Measurements from ENCODE around the gene DKKL1.
A peak's percentile ranks its signal among the peaks of the same experiment; 100 is the strongest.
"Not testable (repeated sequence)": the region's sequence is repeated elsewhere in the genome, so short reads cannot be mapped to it uniquely, and the experiment has no call there.

DKKL1 gene

GRCh38 chr19:49363268-49364082 lies at the start of gene DKKL1:
DKKL1 (plus strand) TSS chr19:49363877; CDS start chr19:49363999, 122 bp downstream.
- DNase-seq (ENCODE audit: low read depth, low spot score): peak; percentile 93

- no peak for DNase-seq (ENCODE audit: low read depth, low spot score)
Observed at GRCh38 chr19:49315111-49315510, 48.6 kb upstream of the DKKL1 start.

GRCh38 chr19:49316284-49316683 lies 47.4 kb upstream of the DKKL1 start:
- DNase-seq (ENCODE audit: low read depth, low spot score): no peak

- DNase-seq (ENCODE audit: low read depth, low spot score): no peak
Observed at GRCh38 chr19:49318296-49318695, 45.4 kb upstream of the DKKL1 start.

GRCh38 chr19:49324801-49325576 lies 38.7 kb upstream of the DKKL1 start, which contains the start of gene SLC6A16:
SLC6A16 (minus strand) TSS chr19:49325191; CDS start chr19:49311347, 13,844 bp downstream.
- no peak for DNase-seq (ENCODE audit: low read depth, low spot score)

GRCh38 chr19:49325756-49326155 lies 37.9 kb upstream of the DKKL1 start:
- DNase-seq (ENCODE audit: low read depth, low spot score): not testable (repeated sequence)

- DNase-seq (ENCODE audit: low read depth, low spot score): no peak
Observed at GRCh38 chr19:49326165-49326704, 37.4 kb upstream of the DKKL1 start.

- DNase-seq (ENCODE audit: low read depth, low spot score): no peak
Observed at GRCh38 chr19:49327878-49328544, 35.7 kb upstream of the DKKL1 start.

- DNase-seq (ENCODE audit: low read depth, low spot score): no peak
Observed at GRCh38 chr19:49328741-49329140, 34.9 kb upstream of the DKKL1 start.

GRCh38 chr19:49331187-49331586 lies 32.5 kb upstream of the DKKL1 start:
- DNase-seq (ENCODE audit: low read depth, low spot score): not testable (repeated sequence)

- DNase-seq (ENCODE audit: low read depth, low spot score): no peak
Observed at GRCh38 chr19:49331616-49332055, 32.0 kb upstream of the DKKL1 start.

GRCh38 chr19:49332691-49333417 lies 30.8 kb upstream of the DKKL1 start:
- DNase-seq (ENCODE audit: low read depth, low spot score): not testable (repeated sequence)

GRCh38 chr19:49333418-49333805 lies 30.3 kb upstream of the DKKL1 start:
- DNase-seq (ENCODE audit: low read depth, low spot score): no peak

- no peak for DNase-seq (ENCODE audit: low read depth, low spot score)
Observed at GRCh38 chr19:49333811-49334288, 29.8 kb upstream of the DKKL1 start.

GRCh38 chr19:49335071-49335783 lies 28.4 kb upstream of the DKKL1 start, which contains the start of gene CD37:
CD37 (plus strand) TSS chr19:49335406; CDS start chr19:49335541, 135 bp downstream.
- no peak for DNase-seq (ENCODE audit: low read depth, low spot score)

- no peak for DNase-seq (ENCODE audit: low read depth, low spot score)
Observed at GRCh38 chr19:49335784-49336481, 27.7 kb upstream of the DKKL1 start.

GRCh38 chr19:49336482-49337266 lies 27.0 kb upstream of the DKKL1 start:
- no peak for DNase-seq (ENCODE audit: low read depth, low spot score)

- no peak for DNase-seq (ENCODE audit: low read depth, low spot score)
Observed at GRCh38 chr19:49337267-49338022, 26.2 kb upstream of the DKKL1 start.
